Activated T-helper 1 cell treated with anti-CD3 and anti-CD28 coated beads, Interleukin-12 subunit alpha, Interleukin-12 subunit beta, Interleukin-2, Interleukin-4 antibody, amounts not matched to agents 30 ng/mL and 10 ng/mL and 1 ng/mL, durations not matched to agents 14 hours and 24 hours and 36 hours (primary cell): ENCODE results near the gene MRPL44. TPM values are rescaled to one million over a fixed set of nuclear protein-coding genes. Genes with fewer than 3 reads are reported as not detected.
"Not testable (repeated sequence)": the region's sequence is repeated elsewhere in the genome, so short reads cannot be mapped to it uniquely, and the experiment has no call there.

Source experiments
- DNase-seq: peaks from one replicate; pipeline ENCODE4 v3.0.0; 2021; ENCODE audit warnings: low spot score
- H3K27ac Mint-ChIP-seq: one replicate; pipeline ENCODE4 v1.8.0; 2021; ENCODE audit warnings: mild to moderate bottlenecking, mixed read lengths
- H3K27me3 Mint-ChIP-seq: one replicate; pipeline ENCODE4 v1.8.0; 2022; ENCODE audit warnings: mild to moderate bottlenecking, moderate library complexity, mixed read lengths; ENCODE audit not compliant: insufficient read depth
- H3K36me3 Mint-ChIP-seq: one replicate; pipeline ENCODE4 v1.8.0; 2021; ENCODE audit warnings: low read depth, mixed read lengths
- H3K4me1 Mint-ChIP-seq: one replicate; pipeline ENCODE4 v1.8.0; 2021; ENCODE audit warnings: low read depth, mixed read lengths
- H3K4me3 Mint-ChIP-seq: one replicate; pipeline ENCODE4 v1.8.0; 2021; ENCODE audit warnings: mild to moderate bottlenecking, moderate library complexity, mixed read lengths
- H3K9me3 Mint-ChIP-seq: one replicate; pipeline ENCODE4 v1.8.0; 2021; ENCODE audit warnings: mixed read lengths
- intact Hi-C: fragments of 100-400 bp; cut with micrococcal nuclease; formaldehyde crosslinking; loops from one replicate; pipeline ENCODE4 v1.15.1; 2024
- total RNA-seq: library from RNA; stranded (reverse); gene quantifications from 2 replicates; pipeline ENCODE4 v1.2.3, GENCODE V29; 2022

Gene MRPL44
- total RNA-seq, 1 donor from 2014 or later = 35.0 TPM

DNA sequence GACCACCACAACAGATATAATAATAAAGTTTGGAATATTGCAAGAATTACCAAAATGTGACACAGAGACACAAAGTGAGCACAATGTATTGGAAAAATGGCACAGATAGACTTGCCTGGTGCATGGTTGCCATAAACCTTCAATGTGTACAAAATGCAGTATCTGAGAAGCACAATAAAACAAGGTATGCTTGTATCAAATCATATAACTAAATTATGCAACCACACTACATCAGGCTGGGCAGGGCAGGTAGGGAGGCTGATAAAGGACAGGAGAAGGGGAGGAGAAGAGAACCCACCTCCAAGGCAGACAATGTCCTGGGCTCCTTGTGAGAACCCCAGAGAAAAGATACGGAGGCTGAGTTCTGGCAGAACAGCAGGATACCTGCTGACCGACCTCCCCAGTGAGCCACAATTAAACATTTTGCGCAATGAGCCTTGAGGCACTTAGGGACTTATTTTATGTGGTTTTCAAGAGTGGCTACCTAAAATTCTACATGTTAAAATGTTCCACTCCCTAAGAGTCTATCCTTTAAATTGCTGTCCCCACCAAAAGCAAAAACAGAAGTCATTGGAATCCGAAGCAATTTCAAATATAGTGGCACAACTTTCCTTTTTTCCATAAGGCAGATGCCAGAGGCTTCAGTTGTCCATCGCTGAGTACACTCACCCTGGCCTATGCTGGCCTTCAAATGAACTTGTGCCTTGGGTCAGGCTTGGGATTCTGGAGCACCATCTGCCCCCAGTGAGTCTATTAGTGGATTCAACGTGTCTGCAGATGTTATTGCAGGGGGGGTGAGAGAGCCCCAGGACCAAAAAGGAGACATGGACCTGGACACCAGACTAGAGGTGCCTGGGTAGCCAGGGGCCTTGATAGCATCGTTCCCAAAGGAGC lies 28.9 kb upstream of the MRPL44 start:
- H3K36me3 Mint-ChIP-seq = peaks cover 7% of the 10 kb centered on the region
- intact Hi-C loops = loop anchor here (2.0 kb wide), 1 partner anchor 14 kb away; no protein-coding TSS in a partner anchor
- no peak for DNase-seq
- H3K27ac Mint-ChIP-seq = peak overlapping the region; percentile 56
- peaks cover 5% of the 10 kb centered on the region for H3K9me3 Mint-ChIP-seq
- H3K4me3 Mint-ChIP-seq = peak overlapping the region; percentile 24
- peaks cover 37% of the 10 kb centered on the region for H3K4me1 Mint-ChIP-seq
- H3K27me3 Mint-ChIP-seq = no peaks in the 10 kb centered on the region

DNA sequence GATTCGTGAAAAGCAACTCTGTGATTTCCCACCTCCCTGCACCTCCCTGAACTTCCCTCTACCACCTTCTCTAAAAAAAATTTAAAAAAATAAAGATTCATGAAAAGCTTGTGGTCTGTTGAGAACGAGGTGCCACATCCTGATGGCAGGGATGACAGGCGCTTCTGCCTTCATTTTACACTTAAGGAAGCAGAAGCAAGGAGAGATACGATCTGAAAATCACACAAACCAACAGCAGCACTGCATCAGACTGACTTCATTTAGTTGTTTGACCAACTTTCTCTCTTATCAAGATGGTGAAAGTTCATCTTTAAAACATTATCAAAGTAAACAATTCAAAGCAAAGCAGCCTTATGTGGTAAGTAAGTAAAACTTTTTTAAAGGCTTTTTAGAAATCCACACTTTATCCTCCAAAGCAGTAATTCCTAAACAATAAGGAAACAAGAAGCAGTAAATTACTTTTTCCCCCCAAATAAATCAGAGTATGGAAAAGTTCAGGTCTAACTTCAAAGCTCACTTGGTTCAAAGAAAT lies 27.6 kb upstream of the MRPL44 start:
- Mint-ChIP-seq H3K27ac (peak overlapping the region; percentile 48), H3K4me3 (no peak overlapping the region), H3K27me3 (no peaks in the 10 kb centered on the region), H3K36me3 (peaks cover 7% of the 10 kb centered on the region), H3K4me1 (peaks cover 38% of the 10 kb centered on the region), H3K9me3 (peaks cover 5% of the 10 kb centered on the region)
- no peak for DNase-seq
- intact Hi-C loops = loop anchor here (2.0 kb wide), 1 partner anchor 13 kb away; no protein-coding TSS in a partner anchor

DNA sequence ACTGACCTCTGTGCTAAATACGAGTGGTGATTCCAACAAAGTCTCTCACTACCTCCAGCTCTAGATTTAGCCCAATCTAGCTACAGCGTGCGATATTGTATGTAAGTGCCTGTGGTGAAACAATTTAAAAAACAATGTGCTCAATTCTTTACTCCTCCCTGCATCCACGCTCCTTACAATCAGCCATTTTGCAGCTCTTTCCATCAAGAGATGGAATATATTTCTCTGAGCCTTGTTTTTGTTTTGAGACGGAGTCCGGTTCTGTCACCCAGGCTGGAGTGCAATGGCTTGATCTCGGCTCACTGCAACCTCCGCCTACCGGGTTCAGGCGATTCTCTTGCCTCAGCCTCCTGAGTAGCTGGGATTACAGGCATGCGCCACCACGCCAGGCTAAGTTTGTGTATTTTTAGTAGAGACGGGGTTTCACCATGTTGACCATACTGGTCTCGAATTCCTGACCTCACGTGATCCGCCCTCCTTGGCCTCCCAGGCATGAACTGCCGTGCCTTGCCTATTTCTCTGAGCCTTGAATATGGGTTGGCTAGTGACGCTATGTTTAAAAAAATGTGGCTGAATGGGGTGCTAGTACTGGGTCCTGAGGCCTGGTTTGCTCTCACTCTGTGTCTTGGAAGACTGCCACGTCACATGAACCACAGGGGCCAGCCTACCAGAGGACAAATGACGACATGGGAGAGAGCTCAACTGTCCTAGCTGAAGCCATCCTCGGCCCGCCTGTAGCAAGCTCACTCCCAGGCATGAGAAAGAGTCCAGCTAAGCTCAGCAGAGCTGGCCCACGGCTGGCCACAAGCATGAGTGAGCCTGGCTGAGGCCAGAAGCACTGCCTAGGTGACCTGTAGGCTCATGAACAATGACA lies 26.9 kb upstream of the MRPL44 start:
- H3K4me3 Mint-ChIP-seq = no peak overlapping the region
- peaks cover 45% of the 10 kb centered on the region for H3K4me1 Mint-ChIP-seq
- peak overlapping the region; percentile 31 for H3K27ac Mint-ChIP-seq

DNA sequence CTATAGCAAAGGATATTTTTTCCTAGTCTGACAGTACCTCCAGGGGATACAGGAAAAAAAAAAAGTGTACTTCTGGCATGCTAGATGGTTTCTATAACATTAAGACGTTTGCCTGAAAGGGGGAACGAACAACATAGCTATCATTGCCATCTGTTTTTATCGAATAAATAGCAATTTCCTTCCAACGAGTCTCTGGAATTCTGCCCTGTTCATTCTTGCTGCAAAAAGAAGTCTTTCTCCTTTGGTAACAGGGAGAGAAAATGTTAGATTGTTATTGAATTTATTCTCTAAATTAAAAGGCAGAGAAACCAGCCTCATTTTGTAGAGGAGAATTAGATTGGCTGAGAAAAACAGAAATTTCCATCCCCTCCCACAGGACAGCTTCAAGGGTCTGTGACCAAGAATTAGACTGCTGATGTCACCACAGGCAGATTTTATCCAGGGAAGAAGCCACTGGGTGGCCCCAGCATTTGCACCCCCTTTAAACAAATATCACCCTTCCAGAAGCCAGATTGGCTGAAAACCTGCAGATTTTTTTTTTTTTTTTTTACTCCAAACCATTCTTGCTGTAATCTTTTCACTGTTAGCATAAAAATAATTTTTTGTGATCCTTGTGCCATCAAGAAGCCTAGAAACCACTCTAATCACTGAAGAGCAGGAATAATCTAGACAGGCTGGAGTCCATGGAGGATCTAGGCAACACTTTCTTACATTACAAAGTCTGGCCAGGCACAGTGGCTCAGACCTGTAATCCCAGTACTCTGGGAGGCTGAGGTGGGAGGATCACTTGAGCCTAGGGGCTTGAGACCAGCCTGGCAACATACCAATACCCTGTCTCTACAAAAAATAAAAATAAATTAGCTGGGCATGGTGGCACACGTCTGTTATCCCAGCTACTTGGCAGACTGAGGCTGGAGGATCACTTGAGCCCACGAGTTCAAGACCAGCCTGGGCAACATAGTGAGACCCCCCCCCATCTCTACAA lies 24.2 kb upstream of the MRPL44 start:
- Mint-ChIP-seq H3K36me3 (peaks cover 5% of the 10 kb centered on the region), H3K4me1 (peaks cover 66% of the 10 kb centered on the region), H3K27me3 (no peaks in the 10 kb centered on the region), H3K4me3 (no peak overlapping the region), H3K9me3 (no peaks in the 10 kb centered on the region), H3K27ac (no peak overlapping the region)
- intact Hi-C loops = no loop called here
- no peak for DNase-seq

More for the DNA sequence above, 26.9 kb upstream of the MRPL44 start:
- no peak for DNase-seq
- H3K36me3 Mint-ChIP-seq = peaks cover 7% of the 10 kb centered on the region
- peaks cover 5% of the 10 kb centered on the region for H3K9me3 Mint-ChIP-seq
- intact Hi-C loops = no loop called here
- no peaks in the 10 kb centered on the region for H3K27me3 Mint-ChIP-seq

DNA sequence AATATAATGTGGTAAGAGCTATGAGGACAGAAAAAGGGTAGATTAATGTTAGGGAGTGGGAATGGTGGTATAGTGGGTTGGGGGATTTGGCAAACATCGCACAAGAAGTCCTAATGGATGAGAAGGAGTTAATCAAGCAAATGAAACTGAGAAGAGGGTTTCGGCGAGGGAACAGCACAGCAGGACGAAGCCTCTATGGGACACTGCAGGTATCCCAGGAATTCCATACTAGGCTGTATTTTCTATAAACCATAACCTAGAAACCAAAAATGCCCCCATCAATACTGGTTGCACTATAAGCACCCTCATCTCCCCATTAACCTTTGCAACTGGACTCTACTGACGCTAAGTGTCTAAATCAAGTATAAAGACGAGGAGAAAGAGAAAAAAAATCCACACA lies 22.4 kb upstream of the MRPL44 start:
- Mint-ChIP-seq H3K4me1 (peaks cover 68% of the 10 kb centered on the region), H3K27me3 (no peaks in the 10 kb centered on the region), H3K36me3 (peaks cover 15% of the 10 kb centered on the region), H3K27ac (no peak overlapping the region), H3K4me3 (no peak overlapping the region), H3K9me3 (peaks cover 11% of the 10 kb centered on the region)
- DNase-seq = no peak
- intact Hi-C loops = no loop called here

DNA sequence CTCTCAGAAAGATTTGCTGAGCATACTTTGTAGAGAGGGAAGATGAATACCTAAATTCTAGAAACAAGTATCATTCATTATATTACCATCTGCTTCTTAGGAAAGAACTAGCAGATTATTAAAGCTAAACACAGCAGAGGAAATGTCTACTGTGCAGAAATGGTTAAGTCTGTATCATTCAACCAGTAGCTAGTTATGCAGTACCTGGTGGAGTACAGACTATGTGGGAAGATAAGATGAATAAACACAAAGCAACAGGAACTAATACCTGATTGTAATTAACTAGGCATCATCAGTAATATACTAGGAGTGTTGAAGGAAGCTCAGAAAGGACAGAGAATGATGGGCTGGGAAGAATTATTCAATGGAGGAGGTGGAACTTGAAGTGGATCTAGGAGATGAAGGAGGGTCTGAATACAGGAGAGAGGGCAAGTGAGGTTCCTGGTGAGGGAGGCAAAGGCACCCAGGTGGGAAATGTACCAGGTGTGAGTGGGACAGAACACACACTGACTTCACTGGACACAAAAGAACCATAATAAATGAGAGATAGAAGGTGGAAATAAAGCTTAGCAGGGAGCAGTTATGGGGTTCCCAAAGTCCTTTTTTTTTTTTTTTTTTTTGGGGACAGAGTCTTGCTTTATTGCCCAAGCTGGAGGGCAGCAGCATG lies 21.7 kb upstream of the MRPL44 start:
- Mint-ChIP-seq H3K27me3 (no peaks in the 10 kb centered on the region), H3K4me1 (peaks cover 61% of the 10 kb centered on the region), H3K4me3 (no peak overlapping the region), H3K9me3 (peaks cover 12% of the 10 kb centered on the region), H3K27ac (peak overlapping the region; percentile 3), H3K36me3 (peaks cover 15% of the 10 kb centered on the region)
- intact Hi-C loops = loop anchor here (1.0 kb wide), 1 partner anchor 13 kb away; no protein-coding TSS in a partner anchor
- DNase-seq = no peak

DNA sequence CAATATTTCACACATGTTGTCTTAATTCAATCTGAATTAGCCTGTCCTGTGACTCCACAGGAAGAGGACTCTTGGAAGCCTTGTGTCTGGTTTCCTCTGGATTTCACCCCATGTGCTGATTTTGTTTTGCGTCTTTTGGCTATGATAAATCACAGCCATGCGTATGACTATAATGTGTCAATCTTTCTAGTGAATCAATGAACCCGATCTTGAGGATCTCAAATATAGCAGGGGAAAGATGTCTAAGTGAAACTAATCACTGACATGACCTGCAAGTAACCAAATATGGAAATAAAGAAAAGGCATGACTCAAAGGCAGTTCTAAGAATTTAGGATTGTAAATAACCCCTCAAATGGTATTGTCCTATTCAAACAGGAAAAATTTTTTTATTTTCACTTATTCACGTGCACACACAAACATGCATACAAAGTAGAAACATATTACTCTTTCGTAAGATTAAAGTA lies 20.4 kb upstream of the MRPL44 start:
- H3K27me3 Mint-ChIP-seq = no peaks in the 10 kb centered on the region
- intact Hi-C loops = loop anchor here (1.0 kb wide), 1 partner anchor 15 kb away; no protein-coding TSS in a partner anchor
- peak overlapping the region; percentile 19 for H3K4me3 Mint-ChIP-seq
- peaks cover 20% of the 10 kb centered on the region for H3K36me3 Mint-ChIP-seq
- peaks cover 68% of the 10 kb centered on the region for H3K4me1 Mint-ChIP-seq
- no peak overlapping the region for H3K27ac Mint-ChIP-seq
- DNase-seq = no peak
- peaks cover 16% of the 10 kb centered on the region for H3K9me3 Mint-ChIP-seq

DNA sequence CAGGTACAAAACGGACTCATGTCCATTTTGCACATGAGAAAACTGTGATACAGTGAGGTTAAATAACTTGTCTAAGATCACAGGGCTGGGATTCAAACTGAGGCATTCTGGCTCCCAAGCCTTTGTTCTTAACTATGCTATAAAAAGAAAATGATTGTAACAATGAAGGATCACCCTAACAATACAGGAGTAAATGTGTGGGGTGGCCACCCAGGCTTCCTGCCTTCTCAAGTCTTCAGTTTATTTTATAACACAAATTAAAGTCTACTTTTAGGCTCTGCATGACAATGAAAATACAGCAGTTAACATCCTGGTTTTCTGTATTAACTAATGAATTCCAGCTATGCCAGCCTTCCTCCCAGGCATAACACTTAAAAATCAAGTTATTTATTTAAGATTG lies 19.7 kb upstream of the MRPL44 start:
- Mint-ChIP-seq H3K4me1 (peaks cover 69% of the 10 kb centered on the region), H3K27ac (no peak overlapping the region), H3K36me3 (peaks cover 20% of the 10 kb centered on the region), H3K27me3 (no peaks in the 10 kb centered on the region), H3K9me3 (peaks cover 16% of the 10 kb centered on the region), H3K4me3 (no peak overlapping the region)
- DNase-seq = no peak
- intact Hi-C loops = no loop called here

DNA sequence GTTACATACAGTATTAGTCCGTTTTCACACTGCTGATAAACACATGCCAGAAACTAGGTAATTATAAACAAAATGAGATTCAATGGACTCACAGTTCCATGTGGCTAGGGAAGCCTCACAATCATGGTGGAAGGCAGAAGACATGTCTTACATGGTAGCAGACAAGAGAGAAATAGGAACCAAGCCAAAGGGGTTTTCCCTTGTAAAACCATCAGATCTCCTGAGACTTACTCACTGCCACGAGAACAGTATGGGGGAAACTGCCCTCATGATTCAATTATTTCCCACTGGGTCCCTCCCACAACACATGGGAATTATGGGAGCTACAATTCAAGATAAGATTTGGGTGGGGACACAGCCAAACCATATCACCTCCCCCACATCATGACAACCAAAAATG lies 17.8 kb upstream of the MRPL44 start:
- H3K27me3 Mint-ChIP-seq, intact Hi-C loops, H3K4me3 Mint-ChIP-seq, DNase-seq: not testable (repeated sequence)
- Mint-ChIP-seq H3K27ac (peak overlapping the region; percentile 35), H3K4me1 (peaks cover 76% of the 10 kb centered on the region), H3K9me3 (peaks cover 16% of the 10 kb centered on the region), H3K36me3 (peaks cover 22% of the 10 kb centered on the region)

DNA sequence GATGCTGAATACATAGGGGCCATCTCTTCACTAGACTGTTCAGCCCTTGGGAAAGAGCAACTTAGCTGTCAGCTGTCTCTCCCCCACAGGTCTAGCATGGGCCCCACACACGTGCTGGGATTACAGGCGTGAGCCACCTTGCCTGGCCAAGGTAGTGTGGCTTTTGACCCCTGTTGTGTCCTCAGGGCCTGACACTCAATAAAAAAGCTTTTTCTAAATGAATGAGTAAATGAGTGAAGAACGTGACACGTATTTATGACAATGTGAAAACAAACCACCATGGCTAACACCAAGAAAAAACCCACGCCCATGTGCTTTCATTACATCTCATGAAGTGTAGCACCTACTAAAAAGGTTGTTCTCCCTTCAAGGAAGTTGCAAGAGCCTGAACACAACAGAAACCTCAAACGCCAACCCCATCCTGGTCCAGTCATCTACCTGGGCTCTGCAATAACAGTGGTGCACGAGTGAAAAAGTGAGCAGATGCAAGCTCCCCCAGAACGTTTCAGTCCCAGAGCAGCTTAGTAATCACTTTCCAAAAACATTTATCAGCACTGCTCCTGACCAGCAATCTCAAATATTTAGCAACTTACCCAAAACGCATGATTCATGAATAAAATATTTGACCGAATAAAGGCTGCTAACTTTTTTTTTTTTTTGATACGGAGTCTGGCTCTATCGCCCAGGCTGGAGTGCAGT lies 15.5 kb upstream of the MRPL44 start:
- intact Hi-C loops = loop anchor here (1.0 to 10.0 kb wide), 10 partner anchors 13 to 1284 kb away; partner anchors contain the start of genes FARSB and MRPL44
- H3K27me3 Mint-ChIP-seq = no peaks in the 10 kb centered on the region
- H3K36me3 Mint-ChIP-seq = peaks cover 19% of the 10 kb centered on the region
- DNase-seq = peak; percentile 68
- H3K9me3 Mint-ChIP-seq = peaks cover 16% of the 10 kb centered on the region
- H3K27ac Mint-ChIP-seq = peak overlapping the region; percentile 84
- peak overlapping the region; percentile 54 for H3K4me3 Mint-ChIP-seq
- peaks cover 69% of the 10 kb centered on the region for H3K4me1 Mint-ChIP-seq

DNA sequence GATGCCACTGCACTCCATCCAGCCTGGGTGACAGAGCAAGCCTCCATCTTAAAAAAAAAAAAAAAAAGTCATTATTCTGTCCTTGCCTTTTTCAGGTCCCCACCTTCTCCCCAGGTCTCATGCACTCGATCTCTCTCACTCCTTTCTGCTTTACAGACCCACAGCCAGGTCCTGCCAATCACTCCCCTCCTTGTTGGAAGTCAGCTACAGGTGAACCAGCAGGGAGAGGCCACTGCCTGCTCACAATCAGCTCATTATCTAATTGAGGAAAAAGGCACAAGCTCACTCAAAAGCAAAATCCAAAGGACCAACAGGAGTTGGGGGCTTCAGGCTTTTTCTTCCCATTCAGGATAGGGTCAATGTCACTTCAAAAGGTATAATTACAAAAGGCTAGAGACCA lies 14.1 kb upstream of the MRPL44 start:
- Mint-ChIP-seq H3K4me1 (peaks cover 62% of the 10 kb centered on the region), H3K4me3 (peak overlapping the region; percentile 87), H3K9me3 (peaks cover 16% of the 10 kb centered on the region), H3K27me3 (no peaks in the 10 kb centered on the region), H3K27ac (peak overlapping the region; percentile 64), H3K36me3 (peaks cover 19% of the 10 kb centered on the region)
- intact Hi-C loops = loop anchor here (2.0 to 10.0 kb wide), 5 partner anchors 14 to 1286 kb away; partner anchors contain the start of gene FARSB
- no peak for DNase-seq
